Activated naive CD8-positive, alpha-beta T cell treated with anti-CD3 and anti-CD28 coated beads, Interleukin-2, amount 50 U/mL, for 24 hours (primary cell): ENCODE measurements around the gene SLC39A11.

Source experiments
- ATAC-seq: fragments of 150-1000 bp; cut with Tn5 transposase; one replicate; pipeline ENCODE4 v1.10.0; 2021
- DNase-seq: peaks from one replicate; pipeline ENCODE4 v3.0.0; 2021
- H3K27ac Mint-ChIP-seq: one replicate; pipeline ENCODE4 v1.8.0; 2021; ENCODE audit warnings: mild to moderate bottlenecking, mixed read lengths
- H3K27me3 Mint-ChIP-seq: one replicate; pipeline ENCODE4 v1.8.0; 2021; ENCODE audit warnings: mixed read lengths
- H3K36me3 Mint-ChIP-seq: one replicate; pipeline ENCODE4 v1.8.0; 2021; ENCODE audit warnings: low read depth, mixed read lengths
- H3K4me1 Mint-ChIP-seq: one replicate; pipeline ENCODE4 v1.8.0; 2021; ENCODE audit warnings: mixed read lengths
- H3K4me3 Mint-ChIP-seq: one replicate; pipeline ENCODE4 v1.8.0; 2021; ENCODE audit warnings: mild to moderate bottlenecking, moderate library complexity, mixed read lengths
- H3K9me3 Mint-ChIP-seq: one replicate; pipeline ENCODE4 v1.8.0; 2021; ENCODE audit warnings: mixed read lengths

SLC39A11 gene

GRCh38 chr17:73058022-73058421 lies 34.5 kb downstream of the SLC39A11 start:
- ATAC-seq = no peak
- Mint-ChIP-seq H3K36me3 (peaks cover 2% of the 10 kb centered on the region), H3K27me3 (no peaks in the 10 kb centered on the region), H3K4me3 (no peak overlapping the region), H3K9me3 (no peaks in the 10 kb centered on the region), H3K4me1 (peaks cover 1% of the 10 kb centered on the region), H3K27ac (no peak overlapping the region)
- no peak for DNase-seq

DNA sequence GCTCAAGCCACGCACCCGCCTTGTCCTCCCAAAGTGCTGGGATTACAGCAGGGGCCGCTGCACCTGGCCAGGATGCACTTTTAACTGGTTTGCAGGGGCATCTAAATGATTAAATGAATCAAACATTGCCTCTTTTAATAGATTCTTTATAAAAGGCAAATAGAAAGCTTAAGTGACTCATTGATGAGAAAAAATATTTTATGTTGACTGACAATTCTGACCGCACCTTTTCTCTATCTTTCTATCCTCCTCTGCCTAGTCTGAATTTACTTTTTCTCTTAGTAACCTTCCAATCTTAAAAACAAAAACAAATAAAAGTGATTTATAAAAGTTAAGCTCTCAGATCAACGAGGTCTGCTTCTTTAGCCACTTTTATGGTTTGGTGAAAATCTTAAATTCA lies 35.3 kb downstream of the SLC39A11 start:
- Mint-ChIP-seq H3K27ac (no peak overlapping the region), H3K36me3 (peaks cover 2% of the 10 kb centered on the region), H3K27me3 (no peaks in the 10 kb centered on the region), H3K4me1 (peaks cover 1% of the 10 kb centered on the region), H3K9me3 (no peaks in the 10 kb centered on the region), H3K4me3 (no peak overlapping the region)
- no peak for ATAC-seq
- no peak for DNase-seq

- H3K27ac Mint-ChIP-seq = no peak overlapping the region
- no peaks in the 10 kb centered on the region for H3K4me1 Mint-ChIP-seq
- H3K4me3 Mint-ChIP-seq = no peak overlapping the region
- no peaks in the 10 kb centered on the region for H3K27me3 Mint-ChIP-seq
- H3K9me3 Mint-ChIP-seq = no peaks in the 10 kb centered on the region
- DNase-seq (no peak), ATAC-seq (no peak)
- H3K36me3 Mint-ChIP-seq = peaks cover 20% of the 10 kb centered on the region
These were observed 39.6 kb downstream of the SLC39A11 start for GRCh38 chr17:73052923-73053322.

DNA sequence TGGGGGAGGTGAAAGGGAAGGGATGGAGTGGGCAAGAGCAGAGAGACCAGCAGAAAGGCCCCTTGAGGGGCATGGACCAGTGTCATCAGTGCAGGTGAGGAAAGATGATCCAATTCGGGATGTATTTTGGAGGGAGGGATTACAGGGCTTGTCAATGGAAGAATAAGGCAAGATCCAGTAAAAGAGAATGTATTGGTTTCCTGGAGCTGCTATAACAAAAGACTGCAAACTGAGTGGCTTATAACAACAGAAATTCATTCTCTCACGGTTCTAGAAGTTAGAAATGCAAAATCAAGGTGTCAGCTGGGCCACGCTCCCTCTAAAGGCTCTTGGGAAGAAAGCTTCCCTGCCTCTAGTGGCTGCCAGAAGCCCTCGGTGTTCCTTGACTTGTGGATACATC lies 41.7 kb downstream of the SLC39A11 start:
- Mint-ChIP-seq H3K4me3 (no peak overlapping the region), H3K9me3 (no peaks in the 10 kb centered on the region), H3K4me1 (no peaks in the 10 kb centered on the region), H3K27me3 (no peaks in the 10 kb centered on the region), H3K27ac (no peak overlapping the region), H3K36me3 (peaks cover 20% of the 10 kb centered on the region)
- DNase-seq (no peak), ATAC-seq (no peak)

GRCh38 chr17:73048170-73048569 lies 44.3 kb downstream of the SLC39A11 start:
- H3K9me3 Mint-ChIP-seq = no peaks in the 10 kb centered on the region
- no peak overlapping the region for H3K4me3 Mint-ChIP-seq
- H3K36me3 Mint-ChIP-seq = peaks cover 25% of the 10 kb centered on the region

GRCh38 chr17:73045724-73046123 lies 46.8 kb downstream of the SLC39A11 start:
- peaks cover 1% of the 10 kb centered on the region for H3K4me1 Mint-ChIP-seq
- ATAC-seq (no peak), DNase-seq (no peak)
- no peak overlapping the region for H3K4me3 Mint-ChIP-seq
- peaks cover 36% of the 10 kb centered on the region for H3K36me3 Mint-ChIP-seq
- H3K9me3 Mint-ChIP-seq = peaks cover 5% of the 10 kb centered on the region
- no peak overlapping the region for H3K27ac Mint-ChIP-seq
- no peaks in the 10 kb centered on the region for H3K27me3 Mint-ChIP-seq

More at GRCh38 chr17:73048170-73048569, 44.3 kb downstream of the SLC39A11 start:
- Mint-ChIP-seq H3K4me1 (peaks cover 1% of the 10 kb centered on the region), H3K27ac (no peak overlapping the region), H3K27me3 (no peaks in the 10 kb centered on the region)
- DNase-seq = no peak
- no peak for ATAC-seq

DNA sequence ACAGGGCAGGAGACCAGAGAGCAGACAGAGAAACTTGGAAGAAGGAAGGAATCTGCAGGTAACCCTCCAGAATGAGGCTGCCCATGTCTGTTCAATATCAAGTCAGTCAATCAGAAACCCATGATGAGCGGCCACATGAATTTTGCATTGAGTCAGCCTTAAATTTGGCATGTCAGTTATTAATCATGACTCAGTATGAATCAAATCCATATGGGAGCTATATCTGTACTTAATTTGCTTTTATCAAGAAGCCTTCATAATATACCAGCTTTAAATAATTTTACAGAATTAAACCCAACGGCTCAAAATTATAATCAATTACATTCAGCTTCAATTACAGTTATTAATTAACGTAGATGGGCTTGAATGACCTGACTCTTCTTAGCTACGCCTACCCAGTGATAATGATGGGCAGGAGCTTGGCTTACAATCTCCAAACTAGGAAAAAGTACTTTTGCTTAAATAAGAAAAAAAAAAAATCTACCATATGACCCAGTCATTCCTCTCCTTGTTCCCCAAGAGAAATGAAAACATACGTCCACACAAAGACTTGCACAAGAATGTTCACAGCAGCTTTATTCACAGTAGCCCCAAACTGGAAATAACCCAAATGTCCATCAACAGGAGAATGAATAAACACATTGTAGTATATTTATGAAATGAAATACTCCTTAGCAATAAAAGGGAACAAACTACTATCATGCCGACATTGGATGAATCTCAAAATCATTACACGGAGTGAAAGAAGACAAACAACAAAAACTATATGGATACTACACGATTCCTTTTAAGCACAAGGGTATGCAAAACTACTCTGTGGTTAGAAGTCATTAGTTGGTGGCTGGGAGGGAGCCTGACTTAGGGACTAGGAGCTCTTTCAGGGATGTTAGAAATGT lies 48.6 kb downstream of the SLC39A11 start:
- DNase-seq (no peak), ATAC-seq (no peak)
- Mint-ChIP-seq H3K27me3 (no peaks in the 10 kb centered on the region), H3K4me1 (peaks cover 1% of the 10 kb centered on the region), H3K4me3 (no peak overlapping the region), H3K9me3 (peaks cover 10% of the 10 kb centered on the region), H3K36me3 (peaks cover 31% of the 10 kb centered on the region), H3K27ac (no peak overlapping the region)

GRCh38 chr17:73042809-73043685 lies 49.4 kb downstream of the SLC39A11 start:
- DNase-seq (no peak), ATAC-seq (no peak)
- Mint-ChIP-seq H3K36me3 (peaks cover 27% of the 10 kb centered on the region), H3K27me3 (no peaks in the 10 kb centered on the region), H3K27ac (no peak overlapping the region), H3K4me3 (no peak overlapping the region), H3K9me3 (peaks cover 12% of the 10 kb centered on the region), H3K4me1 (peaks cover 1% of the 10 kb centered on the region)

- Mint-ChIP-seq H3K27ac (no peak overlapping the region), H3K36me3 (peaks cover 27% of the 10 kb centered on the region), H3K4me3 (no peak overlapping the region), H3K27me3 (no peaks in the 10 kb centered on the region), H3K9me3 (peaks cover 12% of the 10 kb centered on the region), H3K4me1 (peaks cover 1% of the 10 kb centered on the region)
- no peak for DNase-seq
- ATAC-seq = no peak
These were observed 50.3 kb downstream of the SLC39A11 start for GRCh38 chr17:73042225-73042624.

DNA sequence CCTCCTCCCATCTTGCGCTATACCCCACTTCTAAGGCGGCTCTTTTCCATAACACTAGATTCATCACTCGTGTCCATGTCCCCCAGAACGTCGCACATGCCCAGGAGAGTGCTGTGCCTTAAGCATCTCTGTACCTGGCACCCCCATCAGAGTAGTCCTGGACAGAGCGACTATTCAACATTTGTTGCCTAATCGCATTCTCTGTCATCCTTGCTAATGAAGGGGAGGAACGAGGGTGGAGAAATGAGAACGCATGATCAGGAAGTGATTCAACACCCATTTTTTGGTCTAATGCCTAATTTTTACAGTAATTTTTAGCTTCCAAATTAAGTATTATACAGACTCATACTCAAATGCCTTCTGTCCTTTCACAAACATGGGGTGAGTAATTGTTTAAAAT lies 53.2 kb downstream of the SLC39A11 start:
- H3K9me3 Mint-ChIP-seq = peaks cover 12% of the 10 kb centered on the region
- no peaks in the 10 kb centered on the region for H3K27me3 Mint-ChIP-seq
- peaks cover 25% of the 10 kb centered on the region for H3K36me3 Mint-ChIP-seq
- H3K27ac Mint-ChIP-seq = no peak overlapping the region
- H3K4me1 Mint-ChIP-seq = peaks cover 1% of the 10 kb centered on the region
- DNase-seq (no peak), ATAC-seq (no peak)
- no peak overlapping the region for H3K4me3 Mint-ChIP-seq

DNA sequence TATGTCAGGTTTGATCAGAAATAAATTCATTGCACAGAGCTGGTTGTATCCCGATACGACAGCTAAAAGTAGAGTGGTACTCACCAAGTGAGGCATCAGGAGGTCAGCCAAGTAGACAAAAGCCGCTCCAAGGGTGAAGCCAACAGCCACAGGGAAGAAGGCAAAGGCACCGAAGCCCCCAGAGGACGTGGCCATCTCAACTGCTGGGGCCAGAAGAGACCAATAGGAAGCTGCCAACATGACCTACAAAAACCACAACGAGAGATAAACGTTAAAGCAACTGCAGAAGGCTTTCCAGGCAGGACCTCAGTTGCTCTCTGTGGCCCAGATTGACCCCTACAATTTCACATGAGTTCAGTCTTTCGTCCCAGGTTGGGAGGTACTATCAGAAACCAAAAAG lies 61.0 kb downstream of the SLC39A11 start:
- DNase-seq = no peak
- no peak for ATAC-seq
- H3K27ac Mint-ChIP-seq = no peak overlapping the region
- H3K4me1 Mint-ChIP-seq = peaks cover 4% of the 10 kb centered on the region
- no peaks in the 10 kb centered on the region for H3K27me3 Mint-ChIP-seq
- H3K36me3 Mint-ChIP-seq = peaks cover 28% of the 10 kb centered on the region
- no peaks in the 10 kb centered on the region for H3K9me3 Mint-ChIP-seq
- H3K4me3 Mint-ChIP-seq = no peak overlapping the region

DNA sequence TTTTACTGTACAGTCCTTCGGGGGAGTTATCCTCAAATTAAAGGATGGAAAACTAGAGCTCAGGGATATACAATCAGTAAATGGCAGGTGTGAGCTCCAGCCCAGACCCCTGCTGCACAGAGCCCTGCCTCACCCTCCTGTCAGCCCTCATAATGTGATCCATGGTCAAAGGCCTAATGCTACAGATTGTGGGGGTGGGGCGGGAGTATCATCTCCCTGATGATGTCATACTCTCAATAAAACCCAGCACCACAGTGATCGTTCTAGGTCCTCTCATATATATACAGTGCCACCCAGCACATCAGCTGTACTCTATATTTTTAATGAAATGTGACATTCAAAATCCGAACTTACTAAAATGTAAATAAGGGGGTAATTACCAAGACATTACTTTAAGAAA lies 61.5 kb downstream of the SLC39A11 start:
- H3K9me3 Mint-ChIP-seq = no peaks in the 10 kb centered on the region
- no peak overlapping the region for H3K27ac Mint-ChIP-seq
- ATAC-seq (no peak), DNase-seq (no peak)
- peaks cover 28% of the 10 kb centered on the region for H3K36me3 Mint-ChIP-seq
- no peak overlapping the region for H3K4me3 Mint-ChIP-seq
- no peaks in the 10 kb centered on the region for H3K27me3 Mint-ChIP-seq
- peaks cover 4% of the 10 kb centered on the region for H3K4me1 Mint-ChIP-seq

- peaks cover 4% of the 10 kb centered on the region for H3K4me1 Mint-ChIP-seq
- no peak overlapping the region for H3K27ac Mint-ChIP-seq
- H3K27me3 Mint-ChIP-seq = no peaks in the 10 kb centered on the region
- no peaks in the 10 kb centered on the region for H3K9me3 Mint-ChIP-seq
- no peak overlapping the region for H3K4me3 Mint-ChIP-seq
- no peak for DNase-seq
- no peak for ATAC-seq
- peaks cover 28% of the 10 kb centered on the region for H3K36me3 Mint-ChIP-seq
These were observed 62.0 kb downstream of the SLC39A11 start for GRCh38 chr17:73030501-73030921.

- H3K36me3 Mint-ChIP-seq = peaks cover 28% of the 10 kb centered on the region
- DNase-seq (no peak), ATAC-seq (no peak)
- no peaks in the 10 kb centered on the region for H3K27me3 Mint-ChIP-seq
- no peak overlapping the region for H3K27ac Mint-ChIP-seq
- no peak overlapping the region for H3K4me3 Mint-ChIP-seq
- peaks cover 4% of the 10 kb centered on the region for H3K4me1 Mint-ChIP-seq
- H3K9me3 Mint-ChIP-seq = no peaks in the 10 kb centered on the region
These were observed 62.5 kb downstream of the SLC39A11 start for GRCh38 chr17:73029991-73030390.

- Mint-ChIP-seq H3K36me3 (peaks cover 31% of the 10 kb centered on the region), H3K4me3 (no peak overlapping the region), H3K27me3 (no peaks in the 10 kb centered on the region), H3K27ac (no peak overlapping the region), H3K9me3 (no peaks in the 10 kb centered on the region), H3K4me1 (peaks cover 4% of the 10 kb centered on the region)
- no peak for DNase-seq
- ATAC-seq = no peak
These were observed 63.5 kb downstream of the SLC39A11 start for GRCh38 chr17:73029021-73029420.
